HFF-Myc (cell line): ENCODE data around the gene ZNF467.

Experiments used
- DNase-seq: peaks from one replicate; pipeline ENCODE4 v3.0.0-alpha.2; 2011; ENCODE audit warnings: low read depth; ENCODE audit errors: extremely low read depth
- H3K4me3 ChIP-seq: replicated peaks from 2 replicates; pipeline ENCODE4 v1.5.1; 2011; ENCODE audit warnings: low read depth, mild to moderate bottlenecking, control low read depth, low read length
- TF ChIP-seq, protein P1 (sequence below): IDR thresholded peaks from 2 replicates; pipeline ENCODE4 v1.5.1; 2012; ENCODE audit warnings: mild to moderate bottlenecking, low read depth, low read length, control low read depth; ENCODE audit errors: missing control alignments

The ZNF467 gene

DNA sequence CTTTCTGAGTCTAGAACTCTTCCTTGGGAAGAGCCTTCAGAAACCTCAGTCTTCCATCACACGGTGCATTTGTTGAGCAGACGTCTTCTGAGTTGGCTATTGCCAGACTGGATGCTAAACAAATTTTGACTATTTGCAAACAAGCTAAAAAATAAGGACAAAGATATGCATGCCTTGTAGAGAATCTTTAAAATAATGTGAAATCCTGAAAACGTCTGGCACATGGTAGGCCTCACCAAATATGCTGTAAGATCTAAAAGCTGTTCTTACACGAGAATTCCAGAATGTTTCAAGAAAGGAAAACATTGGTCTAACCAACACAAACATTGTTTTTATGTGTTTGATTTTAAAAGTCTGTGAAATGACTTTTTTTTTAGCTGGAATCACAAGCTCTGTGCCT lies 11.3 kb downstream of the ZNF467 start:
- TF ChIP-seq, protein P1, sequence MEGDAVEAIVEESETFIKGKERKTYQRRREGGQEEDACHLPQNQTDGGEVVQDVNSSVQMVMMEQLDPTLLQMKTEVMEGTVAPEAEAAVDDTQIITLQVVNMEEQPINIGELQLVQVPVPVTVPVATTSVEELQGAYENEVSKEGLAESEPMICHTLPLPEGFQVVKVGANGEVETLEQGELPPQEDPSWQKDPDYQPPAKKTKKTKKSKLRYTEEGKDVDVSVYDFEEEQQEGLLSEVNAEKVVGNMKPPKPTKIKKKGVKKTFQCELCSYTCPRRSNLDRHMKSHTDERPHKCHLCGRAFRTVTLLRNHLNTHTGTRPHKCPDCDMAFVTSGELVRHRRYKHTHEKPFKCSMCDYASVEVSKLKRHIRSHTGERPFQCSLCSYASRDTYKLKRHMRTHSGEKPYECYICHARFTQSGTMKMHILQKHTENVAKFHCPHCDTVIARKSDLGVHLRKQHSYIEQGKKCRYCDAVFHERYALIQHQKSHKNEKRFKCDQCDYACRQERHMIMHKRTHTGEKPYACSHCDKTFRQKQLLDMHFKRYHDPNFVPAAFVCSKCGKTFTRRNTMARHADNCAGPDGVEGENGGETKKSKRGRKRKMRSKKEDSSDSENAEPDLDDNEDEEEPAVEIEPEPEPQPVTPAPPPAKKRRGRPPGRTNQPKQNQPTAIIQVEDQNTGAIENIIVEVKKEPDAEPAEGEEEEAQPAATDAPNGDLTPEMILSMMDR = no peak
- DNase-seq = no peak
- H3K4me3 ChIP-seq = no peak overlapping the region

DNA sequence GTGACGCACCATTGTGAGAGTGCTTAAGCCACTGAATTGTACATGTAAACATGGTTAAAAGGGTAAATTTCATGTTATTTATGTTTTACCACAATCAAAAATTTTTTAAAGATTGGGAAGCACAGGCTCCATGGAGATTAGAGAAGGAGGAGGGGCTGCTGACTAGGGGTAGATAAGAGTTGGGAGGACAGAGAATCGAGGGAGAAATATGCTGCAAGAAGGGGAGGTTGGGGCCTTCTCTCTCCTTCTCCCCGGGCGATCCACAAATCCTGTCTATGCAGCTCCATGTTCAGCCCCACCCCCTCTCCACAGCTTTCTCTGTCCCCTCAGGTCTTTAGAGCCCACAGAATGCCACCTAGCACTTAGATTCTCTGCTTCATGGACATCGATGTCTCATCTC lies 12.1 kb downstream of the ZNF467 start:
- TF ChIP-seq, protein P1 = no peak
- no peak overlapping the region for H3K4me3 ChIP-seq
- no peak for DNase-seq

DNA sequence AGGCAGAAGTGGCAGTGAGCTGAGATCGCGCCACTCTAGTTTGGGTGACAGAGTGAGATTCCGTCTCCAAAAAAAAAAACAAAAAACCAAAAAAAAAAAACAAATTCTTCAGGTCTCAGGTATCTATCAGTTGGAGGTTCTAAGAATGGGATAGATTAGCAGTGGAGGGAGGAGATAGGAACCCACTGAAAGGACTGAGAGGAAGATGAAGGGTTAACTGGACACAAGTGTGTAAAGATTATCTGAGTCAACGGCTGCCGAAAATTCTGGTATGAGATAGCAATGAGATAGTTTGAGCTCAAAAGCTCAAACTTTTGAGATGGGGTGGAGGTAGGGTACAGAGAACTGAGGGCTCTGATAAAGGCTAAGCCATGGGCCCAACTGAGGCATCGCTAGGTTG lies 12.8 kb downstream of the ZNF467 start:
- no peak for DNase-seq
- H3K4me3 ChIP-seq = no peak overlapping the region
- TF ChIP-seq, protein P1 = no peak

DNA sequence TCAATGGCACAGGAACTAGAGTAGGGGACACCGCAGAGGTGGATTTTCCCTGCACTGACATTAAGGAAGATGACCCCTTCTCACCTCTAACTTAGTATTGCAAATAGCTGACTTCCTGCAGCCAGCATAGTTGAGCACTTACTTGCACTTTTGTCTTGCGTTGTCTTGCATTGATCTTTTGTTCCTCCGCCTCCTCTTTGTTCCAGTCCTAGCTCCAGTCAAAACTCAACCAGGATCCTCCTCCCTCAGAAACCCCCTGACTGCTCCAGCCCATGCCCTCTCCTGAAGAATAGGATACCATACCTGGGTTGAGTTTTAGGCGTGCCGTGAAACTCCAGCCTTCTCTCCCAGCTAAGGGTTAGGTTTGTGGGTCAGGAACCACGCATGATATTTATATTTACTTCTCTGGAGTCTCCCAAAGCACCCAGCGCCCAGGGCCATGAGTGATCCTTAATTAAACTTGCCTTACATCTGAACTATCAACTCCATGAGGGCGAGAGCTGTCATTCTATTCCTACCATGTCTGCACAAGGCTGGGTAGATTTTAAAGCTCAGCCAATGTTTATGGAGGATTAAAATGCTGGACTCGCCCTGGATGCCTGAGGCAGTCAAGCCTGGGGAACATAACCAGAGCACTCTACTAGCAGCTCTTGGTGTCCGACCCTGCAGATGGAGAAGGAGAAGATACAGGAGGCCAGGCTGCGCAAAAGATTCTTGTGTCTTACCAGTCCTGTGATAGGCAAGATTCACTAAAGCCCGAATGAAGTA lies 14.1 kb downstream of the ZNF467 start:
- TF ChIP-seq, protein P1 = no peak
- no peak overlapping the region for H3K4me3 ChIP-seq
- DNase-seq = no peak

DNA sequence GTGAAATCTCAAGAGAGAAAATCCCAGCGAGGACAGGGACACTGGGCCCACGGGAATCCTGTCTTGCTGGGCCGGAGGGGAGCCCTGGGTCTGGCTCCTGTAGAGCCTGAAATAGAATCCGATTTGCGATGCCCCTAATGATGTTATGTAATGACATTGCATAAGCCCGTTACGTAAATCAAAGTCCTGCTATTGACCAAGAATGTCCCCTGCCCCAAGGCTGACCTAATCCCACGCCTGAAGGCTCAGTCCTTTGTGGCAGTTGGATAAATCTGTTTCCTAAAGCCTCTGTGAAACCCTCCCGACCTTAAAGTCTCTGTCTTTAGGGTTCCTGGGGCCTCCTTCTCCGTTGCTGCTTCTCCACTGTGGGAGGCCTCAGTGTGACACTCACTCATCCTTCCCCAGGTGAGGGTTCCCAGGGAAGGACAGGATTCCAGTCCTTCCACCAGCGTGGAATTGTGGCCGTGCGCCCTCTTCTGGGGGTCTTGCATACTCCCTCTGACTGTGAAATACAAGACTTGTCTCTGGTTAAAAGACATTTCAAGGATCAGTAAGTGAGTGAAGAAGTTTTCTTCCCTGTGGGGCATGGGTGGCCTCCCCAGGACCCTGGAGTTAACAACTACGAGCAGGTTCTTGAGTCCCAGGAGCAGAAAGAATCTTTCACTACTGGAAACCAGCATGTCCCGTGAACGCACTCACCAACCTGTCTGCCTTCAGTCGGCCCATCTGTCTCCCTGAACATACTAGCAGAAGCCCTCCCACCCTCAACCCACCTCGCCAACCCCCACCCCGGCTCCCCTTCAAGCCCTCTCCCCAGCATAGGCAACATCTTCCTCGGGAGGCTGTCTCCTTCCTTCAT lies 19.8 kb downstream of the ZNF467 start:
- TF ChIP-seq, protein P1 = peak; percentile 67
- DNase-seq = no peak
- no peak overlapping the region for H3K4me3 ChIP-seq

DNA sequence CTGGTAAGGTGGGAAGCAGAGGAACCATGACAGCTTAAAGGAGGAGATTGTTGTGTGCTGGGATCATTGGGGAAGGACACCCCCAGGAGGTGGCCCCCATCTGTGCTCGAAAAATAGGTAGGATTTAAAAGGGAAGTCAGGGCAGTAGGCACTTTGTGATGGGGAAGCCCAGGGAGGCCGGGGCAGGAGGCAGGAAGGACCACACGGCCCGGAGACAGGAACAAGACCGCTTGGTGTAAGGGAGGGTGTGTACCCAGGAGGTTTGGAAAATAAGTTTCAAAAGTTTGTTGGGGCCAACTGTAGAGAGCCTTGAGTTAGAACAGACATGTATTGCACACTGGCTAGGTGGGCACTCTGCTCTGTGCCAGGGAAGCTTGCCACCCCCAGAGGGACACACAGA lies 20.7 kb downstream of the ZNF467 start:
- DNase-seq = no peak
- TF ChIP-seq, protein P1 = no peak
- no peak overlapping the region for H3K4me3 ChIP-seq
